ENCODE data around the gene ADAMTS18. TPM values are rescaled to one million over a fixed set of nuclear protein-coding genes. Genes with fewer than 3 reads are reported as not detected.

The ADAMTS18 gene
- total and polyA plus RNA-seq, 2 of the 8 experiments (the other 6 are each of a cell fraction or from before 2014, with no cell fraction given): 0.05 to 0.19 TPM

DNA sequence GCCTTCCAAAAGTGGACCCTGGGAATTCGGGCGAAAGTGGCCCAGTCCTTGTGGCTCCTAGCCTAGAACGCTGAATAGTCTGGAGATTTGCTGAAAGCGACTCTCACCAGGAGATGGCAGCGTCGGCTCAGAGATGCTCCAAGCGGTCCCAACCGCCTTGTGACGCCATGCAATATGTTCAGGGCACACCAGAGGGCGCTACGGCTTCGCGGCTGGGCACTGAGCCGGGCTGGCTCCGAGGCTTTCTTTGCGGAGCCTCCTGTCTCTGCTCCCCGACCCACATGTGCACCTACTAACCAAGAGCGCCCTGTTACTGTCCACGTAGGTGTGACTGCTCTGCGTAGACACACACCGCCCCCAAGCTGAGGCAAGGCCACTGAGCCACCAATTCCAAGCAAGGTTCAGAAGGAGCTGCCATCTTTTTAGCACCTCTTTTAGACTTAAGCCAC lies 198.7 kb downstream of the ADAMTS18 start (continued):
- TF ChIP-seq TCF12 (IDR thresholded peaks at IDR 0.05; ENCODE audit: low read depth, low read length) (no peak), SIX5 (IDR thresholded peaks at IDR 0.05; ENCODE audit: low read depth, low read length) (no peak), CTBP2 (IDR thresholded peaks at IDR 0.05; ENCODE audit: borderline replicate concordance, insufficient read depth, insufficient read length, low read length) (no peak), TEAD4 (IDR thresholded peaks at IDR 0.05; ENCODE audit: low read depth, low read length) (no peak), SP4 (IDR thresholded peaks at IDR 0.05; ENCODE audit: low read length) (no peak), POLR2A (IDR thresholded peaks at IDR 0.05; ENCODE audit: control extremely low read depth in 1 of 2, low read depth in 2 of 2, low read length in 2 of 2) (no peak), BCL11A (IDR thresholded peaks at IDR 0.05; ENCODE audit: low read depth in 2 of 2, low read length in 2 of 2) (no peak), SP1 (IDR thresholded peaks at IDR 0.05; ENCODE audit: low read depth, low read length) (no peak), GTF2F1 (IDR thresholded peaks at IDR 0.05; ENCODE audit: borderline replicate concordance, low read depth, low read length) (0 out of 2 replicates have a peak, but pooled peaks have one; percentile 33), KDM4A (IDR thresholded peaks at IDR 0.05; ENCODE audit: low read depth, low read length, severe bottlenecking) (no peak), MAFK (IDR thresholded peaks at IDR 0.05; ENCODE audit: low read depth, low read length) (peak; percentile 20; the same call in 1 of the 2 replicates), JUND (IDR thresholded peaks at IDR 0.05; ENCODE audit: low read length) (peak; percentile 36; the same call in 1 of the 2 replicates)
- TF ChIP-seq, protein P1, sequence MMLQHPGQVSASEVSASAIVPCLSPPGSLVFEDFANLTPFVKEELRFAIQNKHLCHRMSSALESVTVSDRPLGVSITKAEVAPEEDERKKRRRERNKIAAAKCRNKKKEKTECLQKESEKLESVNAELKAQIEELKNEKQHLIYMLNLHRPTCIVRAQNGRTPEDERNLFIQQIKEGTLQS (IDR thresholded peaks at IDR 0.05; ENCODE audit: insufficient read depth, low read depth, low read length): 0 out of 2 replicates have a peak, but pooled peaks have one; percentile 59
- TF ChIP-seq, protein P2, sequence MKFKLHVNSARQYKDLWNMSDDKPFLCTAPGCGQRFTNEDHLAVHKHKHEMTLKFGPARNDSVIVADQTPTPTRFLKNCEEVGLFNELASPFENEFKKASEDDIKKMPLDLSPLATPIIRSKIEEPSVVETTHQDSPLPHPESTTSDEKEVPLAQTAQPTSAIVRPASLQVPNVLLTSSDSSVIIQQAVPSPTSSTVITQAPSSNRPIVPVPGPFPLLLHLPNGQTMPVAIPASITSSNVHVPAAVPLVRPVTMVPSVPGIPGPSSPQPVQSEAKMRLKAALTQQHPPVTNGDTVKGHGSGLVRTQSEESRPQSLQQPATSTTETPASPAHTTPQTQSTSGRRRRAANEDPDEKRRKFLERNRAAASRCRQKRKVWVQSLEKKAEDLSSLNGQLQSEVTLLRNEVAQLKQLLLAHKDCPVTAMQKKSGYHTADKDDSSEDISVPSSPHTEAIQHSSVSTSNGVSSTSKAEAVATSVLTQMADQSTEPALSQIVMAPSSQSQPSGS (IDR thresholded peaks at IDR 0.05; ENCODE audit: low read length): no peak

Data from H1 (cell line).